ENCODE data around the gene ZNF273. TPM values are rescaled to one million over a fixed set of nuclear protein-coding genes. Genes with fewer than 3 reads are reported as not detected.
A peak's percentile ranks its signal among the peaks of the same experiment; 100 is the strongest.

Gene ZNF273
- total RNA-seq, 1 donor from 2014 or later: 1.1 TPM

GRCh38 chr7:64881461-64882287 is 21.4 kb upstream of the ZNF273 start:
- Histone ChIP-seq H3K4me1 (peaks cover 26% of the 10 kb centered on the region), H3K36me3 (no peaks in the 10 kb centered on the region), H3K4me3 (peak overlapping the region; percentile 71), H3K27me3 (ENCODE audit: low read depth) (peaks cover 22% of the 10 kb centered on the region), H3K9me3 (replicated peaks) (peaks cover 4% of the 10 kb centered on the region), H3K27ac (replicated peaks) (peak overlapping the region; percentile 23)
- TF ChIP-seq CTCF (IDR thresholded peaks at IDR 0.05; ENCODE audit: borderline replicate concordance): no peak
- intact Hi-C loops (cut with micrococcal nuclease): no loop called here
- DNase-seq: no peak

- peak; percentile 73 for DNase-seq
- H3K36me3 ChIP-seq: no peaks in the 10 kb centered on the region
- H3K27ac ChIP-seq (replicated peaks): peak overlapping the region; percentile 23
- TF ChIP-seq CTCF (IDR thresholded peaks at IDR 0.05; ENCODE audit: borderline replicate concordance): no peak
- peaks cover 21% of the 10 kb centered on the region for H3K27me3 ChIP-seq (ENCODE audit: low read depth)
- H3K4me3 ChIP-seq: peak overlapping the region; percentile 71
- intact Hi-C loops (cut with micrococcal nuclease): no loop called here
- peaks cover 18% of the 10 kb centered on the region for H3K4me1 ChIP-seq
- peaks cover 4% of the 10 kb centered on the region for H3K9me3 ChIP-seq (replicated peaks)
Observed at GRCh38 chr7:64882341-64883112, 20.5 kb upstream of the ZNF273 start.

GRCh38 chr7:64883113-64883905 is 19.8 kb upstream of the ZNF273 start:
- TF ChIP-seq CTCF (IDR thresholded peaks at IDR 0.05; ENCODE audit: borderline replicate concordance): no peak
- no peak for DNase-seq
- intact Hi-C loops (cut with micrococcal nuclease): no loop called here

GRCh38 chr7:64884085-64884912 is 18.8 kb upstream of the ZNF273 start:
- H3K9me3 ChIP-seq (replicated peaks): peaks cover 4% of the 10 kb centered on the region
- no peak for DNase-seq
- no peak for TF ChIP-seq CTCF (IDR thresholded peaks at IDR 0.05; ENCODE audit: borderline replicate concordance)
- no peak overlapping the region for H3K27ac ChIP-seq (replicated peaks)
- H3K4me1 ChIP-seq: peaks cover 32% of the 10 kb centered on the region
- H3K27me3 ChIP-seq (ENCODE audit: low read depth): peaks cover 37% of the 10 kb centered on the region
- no peak overlapping the region for H3K4me3 ChIP-seq
- H3K36me3 ChIP-seq: no peaks in the 10 kb centered on the region
- intact Hi-C loops (cut with micrococcal nuclease): no loop called here

More at GRCh38 chr7:64883113-64883905, 19.8 kb upstream of the ZNF273 start:
- H3K4me1 ChIP-seq: peaks cover 22% of the 10 kb centered on the region
- no peak overlapping the region for H3K27ac ChIP-seq (replicated peaks)
- peak overlapping the region; percentile 71 for H3K4me3 ChIP-seq
- H3K27me3 ChIP-seq (ENCODE audit: low read depth): peaks cover 27% of the 10 kb centered on the region
- peaks cover 4% of the 10 kb centered on the region for H3K9me3 ChIP-seq (replicated peaks)
- H3K36me3 ChIP-seq: no peaks in the 10 kb centered on the region
